Calu3 (cell line): ENCODE measurements around the gene PDHA1. TPM values are rescaled to one million over a fixed set of nuclear protein-coding genes. Genes with fewer than 3 reads are reported as not detected.

Source experiments
- BruUV-seq: library from RNA; stranded (reverse); fragments of 400-500 nt; replicated peaks from 2 replicates; lab custom pipeline; 2021; lab: Mats Ljungman, UMichigan
- CTCF ChIA-PET: fragments of 300-600 bp; sonication (Branson Sonifier 250); formaldehyde crosslinking; loops from one replicate; lab custom pipeline; 2022; ENCODE audit warnings: antibody characterized with exemption; lab: Charles Lee
- DNase-seq: peaks from one replicate; pipeline ENCODE4 v3.0.0; 2022
- H3K27ac Mint-ChIP-seq: one replicate; pipeline ENCODE4 v1.8.0; 2022; ENCODE audit warnings: mixed read lengths; ENCODE audit not compliant: unreplicated experiment
- H3K27me3 Mint-ChIP-seq: one replicate; pipeline ENCODE4 v1.8.0; 2022; ENCODE audit warnings: mixed read lengths; ENCODE audit not compliant: unreplicated experiment
- H3K36me3 Mint-ChIP-seq: one replicate; pipeline ENCODE4 v1.8.0; 2022; ENCODE audit warnings: mild to moderate bottlenecking, moderate library complexity, mixed read lengths; ENCODE audit not compliant: insufficient read depth, unreplicated experiment
- H3K4me1 Mint-ChIP-seq: one replicate; pipeline ENCODE4 v1.8.0; 2022; ENCODE audit warnings: mild to moderate bottlenecking, low read depth, mixed read lengths; ENCODE audit not compliant: unreplicated experiment
- H3K4me3 Mint-ChIP-seq: one replicate; pipeline ENCODE4 v1.8.0; 2022; ENCODE audit warnings: mild to moderate bottlenecking, low read depth, moderate library complexity, mixed read lengths; ENCODE audit not compliant: unreplicated experiment
- H3K9me3 Mint-ChIP-seq: one replicate; pipeline ENCODE4 v1.8.0; 2022; ENCODE audit warnings: low read depth, mixed read lengths; ENCODE audit not compliant: unreplicated experiment
- intact Hi-C: fragments of 100-400 bp; cut with micrococcal nuclease; formaldehyde crosslinking; loops from one replicate; pipeline ENCODE4 v1.10.0; 2022; ENCODE audit not compliant: unreplicated experiment
- total RNA-seq: library from RNA; stranded (reverse); gene quantifications from 2 replicates; pipeline ENCODE4 v1.2.3, GENCODE V29; 2022
- TF ChIP-seq, protein P1 (sequence below): fragments of 200-600 bp; IDR thresholded peaks from one replicate; pipeline ENCODE4 v1.8.0; 2022; ENCODE audit warnings: antibody characterized with exemption; ENCODE audit not compliant: unreplicated experiment

The PDHA1 gene
- total RNA-seq, 1 experiment from 2014 or later, result 234 TPM

DNA sequence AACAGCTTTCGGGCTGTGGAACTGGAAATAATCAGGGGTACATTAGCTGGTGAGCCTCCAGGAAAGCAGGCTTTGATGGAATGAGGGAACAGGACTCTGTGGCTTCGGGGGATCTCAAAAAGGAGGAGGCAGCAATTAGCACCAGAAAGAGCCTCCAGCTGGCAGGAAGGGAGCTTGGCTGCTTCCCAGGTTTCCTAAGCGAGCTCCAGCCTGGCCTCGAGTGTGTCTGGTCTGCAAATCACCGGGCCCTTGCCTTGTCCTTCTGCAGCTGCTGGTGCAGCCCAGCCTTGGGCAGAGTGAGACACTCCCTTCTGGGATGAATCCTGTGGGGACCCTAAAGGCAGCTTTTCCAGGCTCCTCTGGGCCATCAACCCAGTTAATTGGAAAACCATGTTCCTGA is 10.7 kb upstream of the PDHA1 start:
- peaks cover 32% of the 10 kb centered on the region for H3K27me3 Mint-ChIP-seq
- CTCF ChIA-PET, result interaction anchor here (1.1 to 1.5 kb wide), 3 partner anchors 211 to 943 kb away, joined by 3 to 4 read pairs (median 4); partner anchors contain the start of gene ADGRG2
- no peaks in the 10 kb centered on the region for H3K4me1 Mint-ChIP-seq
- no TSS peak for BruUV-seq
- TF ChIP-seq, protein P1, sequence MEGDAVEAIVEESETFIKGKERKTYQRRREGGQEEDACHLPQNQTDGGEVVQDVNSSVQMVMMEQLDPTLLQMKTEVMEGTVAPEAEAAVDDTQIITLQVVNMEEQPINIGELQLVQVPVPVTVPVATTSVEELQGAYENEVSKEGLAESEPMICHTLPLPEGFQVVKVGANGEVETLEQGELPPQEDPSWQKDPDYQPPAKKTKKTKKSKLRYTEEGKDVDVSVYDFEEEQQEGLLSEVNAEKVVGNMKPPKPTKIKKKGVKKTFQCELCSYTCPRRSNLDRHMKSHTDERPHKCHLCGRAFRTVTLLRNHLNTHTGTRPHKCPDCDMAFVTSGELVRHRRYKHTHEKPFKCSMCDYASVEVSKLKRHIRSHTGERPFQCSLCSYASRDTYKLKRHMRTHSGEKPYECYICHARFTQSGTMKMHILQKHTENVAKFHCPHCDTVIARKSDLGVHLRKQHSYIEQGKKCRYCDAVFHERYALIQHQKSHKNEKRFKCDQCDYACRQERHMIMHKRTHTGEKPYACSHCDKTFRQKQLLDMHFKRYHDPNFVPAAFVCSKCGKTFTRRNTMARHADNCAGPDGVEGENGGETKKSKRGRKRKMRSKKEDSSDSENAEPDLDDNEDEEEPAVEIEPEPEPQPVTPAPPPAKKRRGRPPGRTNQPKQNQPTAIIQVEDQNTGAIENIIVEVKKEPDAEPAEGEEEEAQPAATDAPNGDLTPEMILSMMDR, result no peak
- DNase-seq, result no peak
- no peaks in the 10 kb centered on the region for H3K9me3 Mint-ChIP-seq
- H3K27ac Mint-ChIP-seq, result no peak overlapping the region
- H3K36me3 Mint-ChIP-seq, result peaks cover 5% of the 10 kb centered on the region
- no peak overlapping the region for H3K4me3 Mint-ChIP-seq
- intact Hi-C loops, result loop anchor here (5.0 kb wide), 3 partner anchors 291 to 396 kb away; no protein-coding TSS in a partner anchor

DNA sequence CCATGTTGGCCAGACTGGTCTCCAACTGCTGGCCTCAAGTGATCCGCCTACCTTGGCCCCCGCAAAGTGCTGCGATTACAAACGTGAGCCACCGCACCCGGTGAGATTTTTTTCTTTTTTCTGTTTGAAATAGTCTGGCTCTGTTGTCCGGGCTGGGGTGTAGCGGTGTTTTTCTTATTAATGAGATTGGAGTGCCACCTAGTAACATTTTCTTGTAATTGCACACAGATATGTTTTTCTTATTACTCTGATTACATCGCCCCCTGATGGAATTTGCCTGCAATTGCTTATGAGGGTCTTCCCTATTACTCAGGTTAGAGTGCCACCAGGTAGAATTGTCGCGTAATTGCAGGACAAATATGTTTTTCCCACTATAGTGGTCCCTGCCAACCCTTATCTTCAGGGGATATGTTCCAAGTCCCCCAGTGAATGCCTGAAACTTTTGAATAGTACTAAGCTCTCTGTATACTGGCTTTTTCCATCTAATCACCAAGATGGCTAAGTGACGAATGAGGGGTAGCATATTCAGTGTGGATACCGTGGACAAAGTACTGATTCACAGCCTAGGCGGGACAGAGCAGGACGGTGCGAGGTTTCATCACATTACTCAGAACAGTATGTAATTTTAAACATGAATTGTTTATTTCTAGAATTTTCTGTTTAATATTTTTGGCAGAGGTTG is 8.6 kb upstream of the PDHA1 start:
- Mint-ChIP-seq H3K9me3 (no peaks in the 10 kb centered on the region), H3K36me3 (peaks cover 5% of the 10 kb centered on the region), H3K27me3 (peaks cover 22% of the 10 kb centered on the region), H3K4me1 (no peaks in the 10 kb centered on the region), H3K27ac (no peak overlapping the region), H3K4me3 (no peak overlapping the region)
- CTCF ChIA-PET, result no interaction called here
- DNase-seq, result no peak
- TF ChIP-seq, protein P1, result no peak
- intact Hi-C loops, result loop anchor here (1.0 to 5.0 kb wide), 4 partner anchors 293 to 944 kb away; no protein-coding TSS in a partner anchor
- BruUV-seq, result no TSS peak

DNA sequence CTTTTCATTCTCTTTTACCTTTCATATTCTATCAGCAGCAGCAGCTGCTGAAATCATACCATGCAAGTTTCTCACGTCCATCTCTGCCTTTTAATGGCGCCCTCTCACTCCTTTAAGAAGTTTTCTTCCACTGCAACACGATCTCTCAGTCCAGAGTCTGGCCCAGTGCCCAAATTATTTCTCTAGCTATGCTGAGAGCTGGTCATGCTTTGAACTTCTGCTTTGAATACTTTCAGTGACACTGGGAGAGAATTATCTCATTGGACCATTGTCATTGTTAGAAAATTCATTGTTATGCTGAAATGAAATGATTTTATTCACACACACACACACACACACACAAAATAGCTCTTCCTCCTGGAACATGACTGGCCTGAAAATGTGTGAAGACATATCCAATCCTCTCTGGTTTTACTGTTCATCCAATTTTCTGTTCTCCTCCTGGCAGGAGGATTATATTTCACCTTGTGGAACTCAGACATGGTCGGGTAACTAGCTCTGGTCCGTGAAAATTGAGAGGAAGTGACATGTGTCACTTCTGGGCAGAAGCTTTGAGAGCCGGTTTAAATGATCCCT is 1.3 kb upstream of the PDHA1 start:
- H3K4me1 Mint-ChIP-seq, result peaks cover 17% of the 10 kb centered on the region
- no TSS peak for BruUV-seq
- DNase-seq, result no peak
- no peaks in the 10 kb centered on the region for H3K27me3 Mint-ChIP-seq
- H3K36me3 Mint-ChIP-seq, result peaks cover 14% of the 10 kb centered on the region
- no peaks in the 10 kb centered on the region for H3K9me3 Mint-ChIP-seq
- no peak overlapping the region for H3K27ac Mint-ChIP-seq
- CTCF ChIA-PET, result no interaction called here
- no peak overlapping the region for H3K4me3 Mint-ChIP-seq
- TF ChIP-seq, protein P1, result no peak
- intact Hi-C loops, result no loop called here

GRCh38 chrX:19343085-19343534 is 617 bp upstream of the PDHA1 start:
- H3K4me3 Mint-ChIP-seq, result peak overlapping the region; percentile 78
- DNase-seq, result no peak
- intact Hi-C loops, result no loop called here
- peaks cover 17% of the 10 kb centered on the region for H3K4me1 Mint-ChIP-seq
- CTCF ChIA-PET, result no interaction called here
- TF ChIP-seq, protein P1, result no peak
- no TSS peak for BruUV-seq
- peaks cover 14% of the 10 kb centered on the region for H3K36me3 Mint-ChIP-seq
- no peaks in the 10 kb centered on the region for H3K9me3 Mint-ChIP-seq
- no peaks in the 10 kb centered on the region for H3K27me3 Mint-ChIP-seq
- H3K27ac Mint-ChIP-seq, result peak overlapping the region; percentile 79
